ENCODE measurements around the gene DND1. TPM values are rescaled to one million over a fixed set of nuclear protein-coding genes. Genes with fewer than 3 reads are reported as not detected.
"Not testable (repeated sequence)": the region's sequence is repeated elsewhere in the genome, so short reads cannot be mapped to it uniquely, and the experiment has no call there.

The DND1 gene
- total RNA-seq: 10 to 100 TPM in 1 of 2 donors, under 1 TPM in 1; 0.36 to 26.2 TPM

GRCh38 chr5:140673187-140673976, at the start of gene DND1:
DND1 (minus strand) TSS chr5:140673576; CDS start chr5:140673542, 34 bp downstream.
- no peak for TF ChIP-seq POLR2A (IDR thresholded peaks at IDR 0.05)
- no peak for TF ChIP-seq POLR2AphosphoS5 (IDR thresholded peaks at IDR 0.05)
- TF ChIP-seq CTCF (IDR thresholded peaks at IDR 0.05): no peak
- Histone ChIP-seq H3K27me3 (replicated peaks; ENCODE audit: insufficient read depth) (no peaks in the 10 kb centered on the region), H3K9me3 (no peaks in the 10 kb centered on the region), H3K4me1 (replicated peaks) (no peaks in the 10 kb centered on the region), H3K27ac (no peak within 1 kb of the TSS), H3K36me3 (peaks cover 0 to 21% of the 10 kb centered on the region in 2 donors), H3K4me3 (no peak within 1 kb of the TSS)
- no peak for DNase-seq (ENCODE audit: low spot score)
- 85% methylated on average over 45 of the region's 45 CpGs for WGBS
- intact Hi-C loops (cut with DNase I): no loop called here

- DNase-seq (ENCODE audit: low spot score); H3K36me3 ChIP-seq; H3K4me1 ChIP-seq (replicated peaks); H3K4me3 ChIP-seq; H3K27ac ChIP-seq; H3K27me3 ChIP-seq (replicated peaks; ENCODE audit: insufficient read depth); H3K9me3 ChIP-seq; intact Hi-C loops (cut with DNase I): not testable (repeated sequence)
- 68% methylated on average over 5 of the region's 5 CpGs for WGBS
Measured at GRCh38 chr5:140721395-140721794, 48.0 kb upstream of the DND1 start.

- intact Hi-C loops (cut with DNase I); H3K4me3 ChIP-seq: not testable (repeated sequence)
- WGBS: 44% methylated on average over 6 of the region's 6 CpGs
Measured at GRCh38 chr5:140720738-140721137, 47.4 kb upstream of the DND1 start.

GRCh38 chr5:140718266-140718592, 44.9 kb upstream of the DND1 start:
- H3K36me3 ChIP-seq: no peaks in the 10 kb centered on the region
- TF ChIP-seq CTCF (IDR thresholded peaks at IDR 0.05): no peak
- TF ChIP-seq POLR2A (IDR thresholded peaks at IDR 0.05): no peak
- no peak for TF ChIP-seq POLR2AphosphoS5 (IDR thresholded peaks at IDR 0.05)
- intact Hi-C loops (cut with DNase I): loop anchor here (10.0 kb wide), 1 partner anchor 343 kb away; no protein-coding TSS in a partner anchor
- H3K4me1 ChIP-seq (replicated peaks): no peaks in the 10 kb centered on the region
- no peak for DNase-seq (ENCODE audit: low spot score)
- peak overlapping the region; percentile 14 for H3K27ac ChIP-seq
- 47% methylated on average over 7 of the region's 7 CpGs for WGBS
- H3K9me3 ChIP-seq: no peaks in the 10 kb centered on the region
- no peak overlapping the region for H3K4me3 ChIP-seq
- H3K27me3 ChIP-seq (replicated peaks; ENCODE audit: insufficient read depth): no peaks in the 10 kb centered on the region

More at GRCh38 chr5:140720738-140721137, 47.4 kb upstream of the DND1 start:
- not testable (repeated sequence) for H3K4me1 ChIP-seq (replicated peaks); H3K27me3 ChIP-seq (replicated peaks; ENCODE audit: insufficient read depth); H3K36me3 ChIP-seq; H3K27ac ChIP-seq; DNase-seq (ENCODE audit: low spot score); H3K9me3 ChIP-seq

- intact Hi-C loops (cut with DNase I): loop anchor here (10.0 kb wide), 1 partner anchor 341 kb away; no protein-coding TSS in a partner anchor
- H3K27me3 ChIP-seq (replicated peaks; ENCODE audit: insufficient read depth); H3K27ac ChIP-seq; H3K36me3 ChIP-seq; H3K4me3 ChIP-seq; H3K4me1 ChIP-seq (replicated peaks); H3K9me3 ChIP-seq; DNase-seq (ENCODE audit: low spot score): not testable (repeated sequence)
- WGBS: 95% methylated on average over 2 of the region's 2 CpGs
Measured at GRCh38 chr5:140716238-140716637, 42.9 kb upstream of the DND1 start.

GRCh38 chr5:140713562-140714094, 40.3 kb upstream of the DND1 start:
- intact Hi-C loops (cut with DNase I): loop anchor here (10.0 kb wide), 1 partner anchor 339 kb away; no protein-coding TSS in a partner anchor
- Histone ChIP-seq H3K36me3 (no peaks in the 10 kb centered on the region), H3K27ac (no peak overlapping the region), H3K4me1 (replicated peaks) (no peaks in the 10 kb centered on the region), H3K4me3 (no peak overlapping the region), H3K9me3 (no peaks in the 10 kb centered on the region), H3K27me3 (replicated peaks; ENCODE audit: insufficient read depth) (no peaks in the 10 kb centered on the region)
- no peak for DNase-seq (ENCODE audit: low spot score)
- 87% methylated on average over 1 of the region's 1 CpG for WGBS
- TF ChIP-seq POLR2A (IDR thresholded peaks at IDR 0.05): no peak
- TF ChIP-seq POLR2AphosphoS5 (IDR thresholded peaks at IDR 0.05): no peak
- TF ChIP-seq CTCF (IDR thresholded peaks at IDR 0.05): no peak
